Measurements from ENCODE around the gene HPCAL1. TPM values are rescaled to one million over a fixed set of nuclear protein-coding genes. Genes with fewer than 3 reads are reported as not detected.

Gene HPCAL1
- total and polyA plus RNA-seq, 2 of the 8 experiments (the other 6 are each of a cell fraction or from before 2014, with no cell fraction given), result 5.8 to 8.6 TPM

- Histone ChIP-seq H3K27me3 (replicated peaks in 1 of 4; ENCODE audit: control insufficient read depth in 3 of 4, extremely low read depth in 1 of 4, insufficient read depth in 3 of 4, low read length in 3 of 4) (no peaks in the 10 kb centered on the region; a peak in 1 of 7 replicates), H3K79me1 (ENCODE audit: low read depth, low read length) (no peaks in the 10 kb centered on the region), H4K8ac (ENCODE audit: extremely low read depth, insufficient read depth, low read length) (no peak overlapping the region), H3K23ac (ENCODE audit: insufficient read length) (no peak overlapping the region), H2AK5ac (ENCODE audit: low read depth, low read length) (no peak overlapping the region), H4K20me1 (replicated peaks in 1 of 2; ENCODE audit: control insufficient read depth in 1 of 2, insufficient read depth in 2 of 2, low read length in 2 of 2) (no peaks in the 10 kb centered on the region), H3K9me3 (ENCODE audit: insufficient read depth in 2 of 2, low read depth in 1 of 2, low read length in 1 of 2) (no peaks in the 10 kb centered on the region), H3K36me3 (ENCODE audit: control insufficient read depth in 2 of 4, insufficient read depth in 4 of 4, low read length in 3 of 4) (no peaks in the 10 kb centered on the region), H2BK20ac (ENCODE audit: low read length) (no peak overlapping the region; the same call in 1 of the 2 replicates), H3K27ac (ENCODE audit: low read depth, low read length) (no peak overlapping the region), H4K5ac (ENCODE audit: insufficient read length, low read depth, low read length) (no peak overlapping the region), H3K4me2 (ENCODE audit: insufficient read depth in 1 of 2, low read depth in 2 of 2, low read length in 2 of 2) (no peak overlapping the region), H3K18ac (ENCODE audit: extremely low read depth, low read length) (no peak overlapping the region), H2BK12ac (ENCODE audit: low read depth, low read length) (0 out of 2 replicates have a peak overlapping the region, but pooled peaks have one; percentile 60), H2BK15ac (ENCODE audit: low read length) (0 out of 2 replicates have a peak overlapping the region, but pooled peaks have one; percentile 72), H3K23me2 (ENCODE audit: low read depth, low read length) (no peaks in the 10 kb centered on the region), H3K14ac (ENCODE audit: insufficient read length) (no peak overlapping the region), H2BK120ac (replicated peaks; ENCODE audit: low read depth, low read length) (no peak overlapping the region), H3K56ac (replicated peaks; ENCODE audit: insufficient read length, low read depth, low read length) (no peak overlapping the region), H3K9ac (replicated peaks in 1 of 4; ENCODE audit: extremely low read depth in 1 of 4, low read depth in 3 of 4, low read length in 3 of 4) (no peak overlapping the region), H3K79me2 (ENCODE audit: control insufficient read depth in 1 of 2, insufficient read depth in 2 of 2, low read length in 2 of 2) (no peaks in the 10 kb centered on the region), H3K4me1 (replicated peaks in 1 of 4; ENCODE audit: control insufficient read depth in 3 of 4, insufficient read depth in 4 of 4, low read length in 3 of 4) (peaks cover 0 to 8% (median 4%) of the 10 kb centered on the region in 4 experiments; a peak in 5 of 7 replicates), H3K4ac (replicated peaks; ENCODE audit: insufficient read length, low read depth, low read length) (no peak overlapping the region), H2BK5ac (ENCODE audit: low read depth, low read length) (no peak overlapping the region), H3K4me3 (ENCODE audit: extremely low read depth in 1 of 4, insufficient read depth in 2 of 4, low read depth in 3 of 4, low read length in 4 of 4) (no peak overlapping the region), H4K91ac (replicated peaks; ENCODE audit: insufficient read length, low read length) (no peak overlapping the region), H2AFZ (ENCODE audit: low read length) (no peak overlapping the region)
- FAIRE-seq (no peak), DNase-seq (ENCODE audit: low read depth in 1 of 2, low spot score in 2 of 2) (no peak)
- POLR2A ChIA-PET (ENCODE audit: partially characterized antibody), result interaction anchor here (0.7 to 1.2 kb wide), 2 partner anchors 10 to 212 kb away, joined by 3 read pairs; no protein-coding TSS in a partner anchor
- TF ChIP-seq CTCF (IDR thresholded peaks at IDR 0.05; ENCODE audit: control extremely low read depth in 1 of 3, insufficient read depth in 1 of 3, low read depth in 1 of 3, low read length in 3 of 3) (0 out of 4 replicates have a peak, but pooled peaks of 1 of the 3 experiments have one; percentile 2), GABPA (IDR thresholded peaks at IDR 0.05; ENCODE audit: borderline replicate concordance, insufficient read depth, low read length) (no peak), RAD21 (IDR thresholded peaks at IDR 0.05 in 1 of 2, conservative IDR thresholded peaks at IDR 0.05 in 1 of 2; ENCODE audit: low read depth in 2 of 2, low read length in 2 of 2) (peak in 1 of 2 experiments; percentile 31; a peak in 2 of 4 replicates)
- 95% methylated on average over 14 of the region's 16 CpGs; no CpG with 5 or more reads in 1 of the 2 experiments for WGBS, 2 experiments (ENCODE audit: extremely low coverage in 1 of 2, insufficient coverage in 1 of 2, insufficient read length in 1 of 2, insufficient replicate concordance in 2 of 2, low coverage in 1 of 2, low lambda C conversion rate in 2 of 2, missing lambda C conversion rate in 1 of 2)
- CTCF ChIA-PET (ENCODE audit: partially characterized antibody), result interaction anchor here (0.8 to 6.2 kb wide), 13 partner anchors 11 to 187 kb away, joined by 3 to 48 read pairs (median 4); partner anchors contain the start of gene HPCAL1
Measured at GRCh38 chr2:10284108-10284870, 18.4 kb upstream of the HPCAL1 start.
